GM15510 (cell line): ENCODE results near the gene DCANP1.

ENCODE experiments used
- POLR2A ChIP-seq: IDR thresholded peaks from 3 replicates; pipeline ENCODE4 v1.6.1; 2011; ENCODE audit warnings: borderline replicate concordance; ENCODE audit not compliant: insufficient read length; ENCODE audit errors: extremely low read depth

Gene DCANP1, protein sequence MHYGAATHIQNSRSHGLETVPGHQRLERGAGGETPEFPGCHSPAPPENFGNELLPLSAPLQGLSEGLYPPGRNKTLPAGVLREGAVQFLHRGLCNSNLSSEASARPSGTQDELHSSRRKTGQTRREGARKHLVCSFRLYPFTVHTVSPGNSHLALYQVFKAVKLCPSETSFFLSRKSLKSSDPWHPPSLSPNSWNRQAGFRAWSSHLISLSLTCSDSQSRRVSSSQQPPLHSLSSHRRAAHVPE

DNA sequence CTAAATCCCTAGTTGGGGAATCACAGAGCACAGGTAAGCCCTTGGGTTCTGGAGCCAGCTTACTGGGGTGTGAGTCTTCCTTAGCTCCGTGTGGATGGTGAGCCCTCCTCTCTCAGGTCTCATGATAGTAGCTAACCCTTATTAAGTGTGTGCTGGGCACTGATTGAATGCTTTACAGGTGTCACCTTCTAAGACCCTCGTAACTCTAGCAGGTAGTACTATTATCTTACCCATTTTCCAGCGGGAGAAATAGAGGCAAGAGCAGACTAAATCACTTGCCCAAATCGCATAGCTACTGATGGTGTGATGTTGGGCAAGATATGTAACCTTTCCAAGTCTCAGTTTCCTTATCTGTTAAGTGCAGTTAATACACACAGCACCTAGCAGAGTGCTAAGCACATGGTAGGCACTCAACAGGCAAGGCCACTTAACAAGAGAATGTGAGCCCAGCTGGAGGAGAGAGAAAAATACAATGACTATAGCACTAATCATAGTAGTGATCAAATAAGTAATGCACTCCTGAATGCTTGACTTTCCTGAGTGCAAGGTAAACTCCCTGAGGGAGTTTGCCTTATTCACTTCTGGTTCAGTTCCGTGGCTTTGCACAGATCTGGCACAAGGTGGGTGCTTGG, at the start of gene DCANP1:
Gene DCANP1 (minus strand): TSS at position 51 of the 632 bp plus-strand sequence. CDS start 240 bp downstream, outside the sequence.
- TF ChIP-seq POLR2A: no peak

DNA sequence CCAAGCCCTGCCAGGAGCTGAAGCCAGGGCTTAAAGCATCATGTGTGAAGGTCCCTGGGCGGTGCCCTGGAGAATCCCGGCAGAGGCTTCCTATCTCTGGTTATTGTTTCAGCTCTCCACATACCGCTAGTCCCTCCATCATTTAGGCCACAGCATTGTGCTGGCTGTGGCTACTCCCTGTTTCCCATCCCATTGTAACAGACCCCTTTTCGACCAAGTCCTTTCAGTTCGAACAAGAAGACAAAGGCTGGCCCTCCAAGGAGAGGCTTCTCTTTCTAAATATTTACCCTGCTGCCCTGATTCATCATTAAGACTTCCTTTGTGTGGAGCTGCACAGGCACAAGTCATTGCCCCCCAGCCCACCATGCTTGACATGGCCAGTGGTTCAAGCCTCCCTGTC, 47.0 kb upstream of the DCANP1 start:
- TF ChIP-seq POLR2A: no peak

DNA sequence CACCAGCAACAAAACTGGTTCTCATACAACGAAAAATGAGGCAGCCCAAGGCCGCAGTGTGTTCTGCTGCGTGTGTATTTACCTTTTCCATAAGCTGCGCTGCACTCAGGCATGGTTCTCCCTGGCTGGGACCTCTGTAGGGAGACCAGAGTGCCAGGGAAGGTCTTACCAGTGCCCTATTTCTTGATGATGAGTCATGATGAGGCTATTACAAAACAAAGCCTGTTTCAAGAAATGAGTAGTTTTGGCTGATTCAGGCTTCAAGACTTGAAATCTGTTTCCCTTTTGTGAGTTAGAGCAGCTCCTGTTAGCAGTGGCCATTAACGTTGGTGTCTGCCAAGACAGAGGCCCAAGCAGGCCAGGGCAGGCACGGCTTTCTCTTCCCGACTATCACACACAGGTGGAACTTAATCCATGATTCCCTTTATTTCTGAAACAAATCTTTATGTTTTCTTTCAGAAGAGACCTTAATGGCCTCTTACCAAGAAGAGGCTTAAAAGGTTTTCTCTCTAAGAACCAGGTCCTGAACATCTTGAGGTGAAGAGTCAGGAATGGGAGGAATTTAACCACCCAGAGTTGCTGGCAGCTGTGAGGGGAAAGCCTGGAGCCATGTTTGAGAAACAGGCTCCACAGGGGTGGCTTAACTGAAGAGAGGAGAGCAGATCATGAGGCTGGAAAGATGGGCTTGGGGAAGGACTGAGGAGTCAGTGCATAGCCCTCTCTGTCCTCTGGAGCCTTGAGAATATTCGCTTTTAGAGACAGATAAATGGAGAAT, 46.4 kb upstream of the DCANP1 start:
- no peak for TF ChIP-seq POLR2A

GRCh38 chr5:135492319-135492626, 45.1 kb upstream of the DCANP1 start:
- no peak for TF ChIP-seq POLR2A

DNA sequence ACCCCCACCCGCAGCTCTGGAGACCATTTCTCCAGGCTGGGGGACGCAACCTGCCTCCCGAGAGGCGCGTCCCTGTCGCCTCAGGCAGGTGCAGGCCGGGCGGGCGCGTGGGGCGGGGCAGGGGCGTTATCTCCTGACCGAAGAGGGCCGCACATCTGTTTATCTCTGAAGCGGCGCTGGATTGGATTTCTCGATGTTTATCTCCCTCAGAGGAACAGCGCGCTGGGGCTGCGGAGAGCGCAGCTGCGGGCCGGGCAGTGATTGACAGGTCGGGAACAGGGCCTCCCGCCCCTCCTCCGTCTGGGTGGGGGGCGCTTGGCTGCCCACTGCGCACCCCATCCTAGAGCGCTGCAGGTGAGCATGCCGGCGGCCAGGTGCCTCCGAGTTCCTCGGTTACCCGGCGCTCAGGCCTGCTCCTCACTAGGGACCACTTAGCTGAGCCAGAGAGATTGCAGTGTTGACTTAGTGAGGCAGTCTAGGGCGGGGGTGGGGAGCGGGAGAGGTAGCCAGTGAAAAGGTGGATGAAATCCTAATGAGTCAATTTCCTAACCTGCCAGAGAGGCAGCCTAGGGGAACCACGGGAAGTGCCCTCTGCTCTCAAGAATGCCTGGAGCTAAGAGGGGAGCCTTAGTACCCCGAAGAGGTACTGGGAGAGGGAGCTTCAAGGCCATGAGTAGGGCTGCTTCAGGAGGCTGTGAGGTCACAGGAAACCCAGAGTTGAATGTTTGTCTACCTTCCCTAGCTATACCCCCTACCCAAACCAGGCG, 44.6 kb upstream of the DCANP1 start:
- TF ChIP-seq POLR2A: no peak

DNA sequence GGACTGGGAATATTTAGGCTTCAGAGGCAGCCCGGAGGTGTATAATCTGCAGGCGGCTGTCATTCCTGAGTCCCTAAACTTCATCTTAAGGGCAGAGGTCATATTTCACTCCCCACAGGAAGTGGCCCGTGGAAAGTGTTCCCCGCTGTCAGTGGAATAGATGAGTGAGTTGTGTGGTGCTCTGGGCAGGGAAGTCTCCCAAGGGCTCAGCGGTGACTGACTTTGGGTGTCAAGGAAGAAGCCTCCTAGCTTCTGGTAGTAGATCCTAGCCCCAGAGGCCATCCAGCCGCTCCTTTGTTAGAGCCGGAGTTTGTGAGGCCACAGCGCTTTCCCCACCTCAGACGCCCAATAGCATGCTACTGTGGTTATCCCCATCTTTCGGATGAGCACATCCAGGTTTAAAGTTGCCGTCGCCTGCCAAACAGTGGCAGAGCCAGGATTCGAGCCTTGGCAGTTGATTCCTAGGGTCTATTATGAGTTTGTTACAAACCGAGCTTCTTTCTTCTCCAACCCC, 43.9 kb upstream of the DCANP1 start:
- no peak for TF ChIP-seq POLR2A

DNA sequence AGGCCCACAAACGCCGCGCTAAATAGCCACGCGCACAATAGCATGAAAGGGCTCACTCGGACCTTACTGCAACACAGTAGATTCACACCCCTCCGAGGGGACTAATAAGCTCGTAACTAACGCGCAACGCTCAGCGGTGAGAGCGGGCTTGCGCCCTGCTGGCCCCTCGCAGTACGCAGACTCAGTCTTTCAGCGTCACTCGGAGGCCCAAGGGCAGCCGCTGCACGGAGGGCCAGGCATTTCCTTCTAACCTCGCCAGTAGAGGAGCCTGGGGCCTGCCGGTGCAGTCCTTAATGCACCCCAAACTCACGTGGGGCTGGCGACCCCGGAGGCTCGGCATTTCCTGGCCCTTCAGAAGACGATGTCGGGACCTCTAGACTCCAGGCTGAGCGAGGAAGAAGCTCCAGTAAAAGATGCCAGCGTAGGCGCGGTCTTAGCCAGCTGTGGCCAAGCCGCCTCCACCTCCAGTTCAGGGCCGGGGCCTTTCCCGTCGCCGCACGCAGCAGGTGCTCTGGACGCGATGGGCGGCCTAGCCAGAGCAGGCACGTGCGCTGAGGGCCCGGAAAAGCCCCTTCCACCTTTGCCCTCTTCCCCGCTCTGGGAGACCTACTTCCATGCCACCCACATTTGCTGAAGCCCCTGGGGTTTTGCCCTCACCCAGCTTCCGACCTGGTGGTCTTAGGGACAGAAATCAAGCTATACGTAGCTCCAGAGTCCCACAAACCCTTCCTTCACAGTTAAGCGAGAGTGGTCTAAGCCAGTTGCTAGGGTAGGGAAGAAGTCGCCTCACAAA, 43.3 kb upstream of the DCANP1 start:
- TF ChIP-seq POLR2A: no peak

- no peak for TF ChIP-seq POLR2A
These were observed 42.5 kb upstream of the DCANP1 start for GRCh38 chr5:135489466-135490244.

- TF ChIP-seq POLR2A: no peak
These were observed 41.7 kb upstream of the DCANP1 start for GRCh38 chr5:135488727-135489465.

DNA sequence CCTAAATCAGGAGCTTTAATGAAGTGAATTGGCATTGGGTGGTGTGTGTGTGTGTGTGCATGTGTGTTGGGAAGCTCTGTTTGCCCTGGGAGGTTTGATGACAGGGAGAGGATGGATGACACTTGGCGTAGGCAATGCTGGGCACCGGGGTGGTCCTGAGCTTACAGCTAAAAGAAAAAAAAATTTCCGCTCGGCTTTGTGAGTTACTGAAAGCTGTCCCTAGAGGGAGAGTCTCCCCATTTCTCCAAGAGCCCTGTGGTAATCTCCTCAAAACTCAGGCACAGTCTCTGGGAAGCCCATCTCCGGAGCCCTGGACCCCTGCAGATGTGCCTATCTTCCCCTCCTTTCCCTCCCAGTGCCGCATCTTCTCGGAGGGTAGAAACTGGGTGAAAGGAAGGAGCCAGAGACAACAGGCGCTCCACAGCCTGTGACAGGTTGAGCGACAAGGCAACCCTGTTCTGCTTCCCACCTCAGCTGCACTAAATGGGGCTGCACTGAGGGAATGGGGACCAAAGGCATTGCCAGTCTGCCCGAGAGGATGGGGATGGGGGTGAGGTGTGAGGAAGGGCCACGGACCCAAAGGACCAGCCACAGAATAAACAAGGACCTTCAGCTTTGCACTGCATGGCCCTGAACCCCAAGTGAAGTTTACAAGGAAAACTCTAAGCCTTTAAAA, 40.8 kb upstream of the DCANP1 start:
- no peak for TF ChIP-seq POLR2A

DNA sequence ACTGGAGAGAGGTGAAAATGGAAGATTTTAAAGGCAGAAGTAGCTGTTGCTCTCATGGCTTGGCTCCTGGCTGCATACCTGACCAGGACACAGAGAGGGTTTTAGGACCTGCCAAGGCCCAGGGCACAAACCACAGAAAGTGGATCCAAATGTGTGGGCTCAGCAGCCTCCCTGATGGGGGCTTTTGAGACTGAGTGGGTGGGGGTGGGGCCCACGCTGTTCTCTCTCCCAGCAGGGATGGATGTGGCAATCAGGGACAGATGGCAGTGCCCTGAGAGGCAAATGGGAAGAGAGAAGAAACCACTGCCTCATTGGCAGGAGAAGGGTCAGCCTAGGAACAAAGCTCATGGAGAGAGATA, 39.9 kb upstream of the DCANP1 start:
- TF ChIP-seq POLR2A: no peak
